Mucosa of rectum (tissue), 2 donors: ENCODE measurements around the gene CTAG1B.
"Not testable (repeated sequence)": the region's sequence is repeated elsewhere in the genome, so short reads cannot be mapped to it uniquely, and the experiment has no call there.

Experiments
- H3K27ac ChIP-seq, 2 donors: one replicate each; pipeline ENCODE4 v1.7.0; 2013; ENCODE audit warnings: inconsistent platforms in 2 of 2, low read depth in 2 of 2, low read length in 2 of 2
- H3K27me3 ChIP-seq, 2 donors: one replicate each; pipeline ENCODE4 v1.7.0; 2013; ENCODE audit warnings: low read length in 2 of 2; ENCODE audit not compliant: control insufficient read depth in 2 of 2, insufficient read depth in 2 of 2
- H3K36me3 ChIP-seq, 2 donors: one replicate each; pipeline ENCODE4 v1.7.0; 2013; ENCODE audit warnings: low read length in 2 of 2; ENCODE audit not compliant: control insufficient read depth in 2 of 2, insufficient read depth in 2 of 2
- H3K4me1 ChIP-seq, 2 donors: one replicate each; pipeline ENCODE4 v1.7.0; 2013; ENCODE audit warnings: low read length in 2 of 2, mild to moderate bottlenecking in 1 of 2; ENCODE audit not compliant: control insufficient read depth in 2 of 2, insufficient read depth in 2 of 2
- H3K4me3 ChIP-seq, 2 donors: one replicate each; pipeline ENCODE4 v1.7.0; 2013; ENCODE audit warnings: low read length in 2 of 2
- H3K9ac ChIP-seq, 2 donors: one replicate each; pipeline ENCODE4 v1.7.0; 2013; ENCODE audit warnings: low read length in 2 of 2, low read depth in 1 of 2, mild to moderate bottlenecking in 1 of 2
- H3K9me3 ChIP-seq, 2 donors: one replicate each; pipeline ENCODE4 v1.7.0; 2013; ENCODE audit warnings: low read length in 2 of 2; ENCODE audit not compliant: control insufficient read depth in 2 of 2
- donor health status: healthy.
- donor health status: Normal muscosa, but diverticular disease.

CTAG1B gene

GRCh38 chrX:154619182-154619581, at the start of gene CTAG1B:
Gene CTAG1B, minus strand, starts transcription at chrX:154619282. Its CDS starts 64 bp downstream, at chrX:154619218.
- not testable (repeated sequence) for H3K9ac ChIP-seq, H3K27ac ChIP-seq, H3K9me3 ChIP-seq, H3K4me3 ChIP-seq, H3K4me1 ChIP-seq, H3K36me3 ChIP-seq, H3K27me3 ChIP-seq

- Histone ChIP-seq H3K27ac (no peak overlapping the region), H3K9me3 (no peaks in the 10 kb centered on the region), H3K4me1 (no peaks in the 10 kb centered on the region), H3K9ac (no peak overlapping the region), H3K27me3 (no peaks in the 10 kb centered on the region), H3K4me3 (no peak overlapping the region), H3K36me3 (no peaks in the 10 kb centered on the region)
These were observed 42.8 kb upstream of the CTAG1B start for GRCh38 chrX:154661899-154662298.

GRCh38 chrX:154661170-154661569, 42.1 kb upstream of the CTAG1B start:
- Histone ChIP-seq H3K4me3 (no peak overlapping the region), H3K4me1 (no peaks in the 10 kb centered on the region), H3K36me3 (no peaks in the 10 kb centered on the region), H3K27ac (no peak overlapping the region), H3K9me3 (no peaks in the 10 kb centered on the region), H3K27me3 (no peaks in the 10 kb centered on the region), H3K9ac (no peak overlapping the region)

GRCh38 chrX:154660541-154660940, 41.5 kb upstream of the CTAG1B start:
- Histone ChIP-seq H3K27ac (no peak overlapping the region), H3K9ac (no peak overlapping the region)

GRCh38 chrX:154658957-154659356, 39.9 kb upstream of the CTAG1B start:
- no peaks in the 10 kb centered on the region for H3K4me1 ChIP-seq
- no peaks in the 10 kb centered on the region for H3K36me3 ChIP-seq
- no peaks in the 10 kb centered on the region for H3K27me3 ChIP-seq
- no peaks in the 10 kb centered on the region for H3K9me3 ChIP-seq
- H3K9ac ChIP-seq = no peak overlapping the region
- H3K4me3 ChIP-seq = no peak overlapping the region
- H3K27ac ChIP-seq = no peak overlapping the region

More at GRCh38 chrX:154660541-154660940, 41.5 kb upstream of the CTAG1B start:
- H3K4me3 ChIP-seq = no peak overlapping the region
- H3K27me3 ChIP-seq = no peaks in the 10 kb centered on the region
- no peaks in the 10 kb centered on the region for H3K36me3 ChIP-seq
- no peaks in the 10 kb centered on the region for H3K4me1 ChIP-seq
- H3K9me3 ChIP-seq = no peaks in the 10 kb centered on the region

- Histone ChIP-seq H3K36me3 (no peaks in the 10 kb centered on the region), H3K4me1 (no peaks in the 10 kb centered on the region), H3K4me3 (no peak overlapping the region), H3K9me3 (no peaks in the 10 kb centered on the region), H3K27ac (no peak overlapping the region), H3K27me3 (no peaks in the 10 kb centered on the region), H3K9ac (no peak overlapping the region)
These were observed 39.1 kb upstream of the CTAG1B start for GRCh38 chrX:154658187-154658586.

- Histone ChIP-seq H3K9me3 (no peaks in the 10 kb centered on the region), H3K36me3 (no peaks in the 10 kb centered on the region), H3K27ac (no peak overlapping the region), H3K4me1 (no peaks in the 10 kb centered on the region), H3K4me3 (no peak overlapping the region), H3K9ac (no peak overlapping the region), H3K27me3 (no peaks in the 10 kb centered on the region)
These were observed 38.2 kb upstream of the CTAG1B start for GRCh38 chrX:154657226-154657805.

- Histone ChIP-seq H3K36me3 (no peaks in the 10 kb centered on the region), H3K4me3 (no peak overlapping the region), H3K27me3 (no peaks in the 10 kb centered on the region), H3K27ac (no peak overlapping the region), H3K4me1 (no peaks in the 10 kb centered on the region), H3K9me3 (no peaks in the 10 kb centered on the region), H3K9ac (no peak overlapping the region)
These were observed 36.7 kb upstream of the CTAG1B start for GRCh38 chrX:154655786-154656185.

- Histone ChIP-seq H3K9me3 (no peaks in the 10 kb centered on the region), H3K27me3 (no peaks in the 10 kb centered on the region), H3K4me3 (no peak overlapping the region), H3K27ac (no peak overlapping the region), H3K36me3 (no peaks in the 10 kb centered on the region), H3K4me1 (no peaks in the 10 kb centered on the region), H3K9ac (no peak overlapping the region)
These were observed 36.3 kb upstream of the CTAG1B start for GRCh38 chrX:154655346-154655745.

- no peaks in the 10 kb centered on the region for H3K27me3 ChIP-seq
- no peak overlapping the region for H3K9ac ChIP-seq
- no peaks in the 10 kb centered on the region for H3K4me1 ChIP-seq
- no peaks in the 10 kb centered on the region for H3K9me3 ChIP-seq
- no peak overlapping the region for H3K4me3 ChIP-seq
- no peaks in the 10 kb centered on the region for H3K36me3 ChIP-seq
- H3K27ac ChIP-seq = no peak overlapping the region
These were observed 35.8 kb upstream of the CTAG1B start for GRCh38 chrX:154654925-154655324.

GRCh38 chrX:154654372-154654771, 35.3 kb upstream of the CTAG1B start:
- H3K4me3 ChIP-seq = no peak overlapping the region
- H3K27me3 ChIP-seq = no peaks in the 10 kb centered on the region
- no peaks in the 10 kb centered on the region for H3K36me3 ChIP-seq
- H3K27ac ChIP-seq = no peak overlapping the region
- no peaks in the 10 kb centered on the region for H3K4me1 ChIP-seq
- H3K9ac ChIP-seq = no peak overlapping the region
- no peaks in the 10 kb centered on the region for H3K9me3 ChIP-seq
